HL-60 (cell line): Measurements from ENCODE around the gene CLEC9A.

ENCODE experiments used
- CTCF ChIP-seq: IDR thresholded peaks from one replicate; pipeline ENCODE4 v1.5.1; 2011; ENCODE audit warnings: low read length, control low read depth, inconsistent platforms; ENCODE audit not compliant: insufficient read depth
- REST ChIP-seq: IDR thresholded peaks from 2 replicates; pipeline ENCODE4 v1.6.1; 2012; ENCODE audit warnings: low read depth; ENCODE audit not compliant: insufficient replicate concordance

- TF ChIP-seq CTCF (no peak), REST (no peak)
These were observed 38.2 kb upstream of the CLEC9A start for GRCh38 chr12:9992296-9992695.
